Stimulated activated CD4-positive, alpha-beta T cell treated with anti-CD3 and anti-CD28 coated beads, Interleukin-12 subunit alpha, Interleukin-12 subunit beta, amount 100 ng/mL, for 48 hours (primary cell): ENCODE data around the gene ARHGAP24.
"Not testable (repeated sequence)": the region's sequence is repeated elsewhere in the genome, so short reads cannot be mapped to it uniquely, and the experiment has no call there.

ENCODE experiments used
- DNase-seq, 3 donors: peaks; one replicate each; pipeline ENCODE4 v3.0.0-alpha.2; 2020; ENCODE audit warnings: low read depth in 2 of 3, low spot score in 1 of 3

ARHGAP24 gene

DNA sequence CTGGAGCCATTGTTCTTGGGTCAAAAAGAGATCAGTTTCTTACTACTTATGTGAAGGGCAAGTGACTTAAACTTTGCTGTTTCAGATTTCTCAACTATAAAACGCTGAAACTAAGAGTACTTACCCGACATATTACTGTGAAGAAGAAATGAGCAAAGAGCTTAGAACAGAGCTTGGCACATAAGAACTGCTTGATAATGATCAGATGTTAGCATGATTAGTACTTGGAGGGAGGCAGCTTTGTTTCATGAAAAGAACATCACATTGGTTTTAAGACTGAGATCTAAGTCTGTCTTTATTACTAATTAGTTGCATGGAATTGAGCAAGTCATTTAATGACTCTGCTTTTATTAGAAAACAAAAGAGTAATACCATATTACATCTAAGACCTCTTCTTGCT, 169.1 kb downstream of the ARHGAP24 start:
- no peak for DNase-seq

DNA sequence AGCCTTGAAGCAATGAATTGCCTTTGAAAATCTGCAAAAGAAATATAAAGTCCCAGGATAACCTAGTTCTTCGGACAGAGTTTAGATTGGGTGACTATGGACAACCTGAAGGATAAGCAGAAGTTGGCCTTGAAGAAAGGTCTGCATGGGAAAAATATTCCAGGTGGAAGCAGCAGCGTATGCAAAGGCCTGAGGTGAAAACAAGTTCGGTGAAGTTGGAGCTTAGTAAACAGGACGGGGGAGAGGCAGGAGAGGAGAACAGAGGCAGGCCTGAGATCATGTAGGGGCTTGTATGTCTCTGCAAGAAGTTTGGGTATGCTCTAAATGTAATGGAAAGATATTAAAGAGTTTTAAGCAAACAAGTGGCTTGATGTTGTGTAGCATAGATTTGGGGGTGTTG, 176.0 kb downstream of the ARHGAP24 start:
- DNase-seq: no peak

DNA sequence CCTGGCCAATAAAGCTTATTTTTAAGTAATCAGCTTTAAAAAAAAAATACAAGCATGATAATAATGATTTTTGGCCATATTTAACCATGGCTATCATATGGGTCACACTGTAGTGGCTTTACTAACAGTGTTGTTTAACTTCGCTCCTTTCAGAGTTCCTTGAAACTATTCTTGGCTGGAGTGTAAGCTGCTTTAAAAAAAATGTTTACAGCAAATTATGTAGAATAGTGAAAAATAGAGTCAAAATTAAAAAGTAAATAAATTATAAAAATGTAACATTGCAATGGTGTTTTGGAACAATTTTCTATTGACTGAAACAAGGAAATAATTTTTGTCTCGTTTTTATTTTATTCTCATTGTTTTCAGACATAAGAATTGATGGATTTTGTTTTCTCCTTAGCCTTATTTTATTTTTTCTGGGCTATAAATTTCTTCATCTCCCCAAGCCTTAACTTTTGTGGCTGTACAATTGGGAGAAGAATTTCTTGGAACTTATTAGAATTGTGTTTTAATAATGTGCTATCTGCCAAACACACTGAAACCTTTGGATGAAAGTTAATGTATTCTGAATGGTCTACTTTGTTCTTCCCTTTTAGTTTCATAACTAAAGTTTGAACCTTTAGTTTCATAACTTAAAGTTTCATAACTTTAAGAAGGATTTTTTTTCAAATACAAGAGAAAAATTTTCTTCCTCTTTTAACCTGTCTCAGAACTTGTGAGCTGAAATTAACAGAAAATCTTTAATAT, 182.0 kb downstream of the ARHGAP24 start:
- DNase-seq: no peak

DNA sequence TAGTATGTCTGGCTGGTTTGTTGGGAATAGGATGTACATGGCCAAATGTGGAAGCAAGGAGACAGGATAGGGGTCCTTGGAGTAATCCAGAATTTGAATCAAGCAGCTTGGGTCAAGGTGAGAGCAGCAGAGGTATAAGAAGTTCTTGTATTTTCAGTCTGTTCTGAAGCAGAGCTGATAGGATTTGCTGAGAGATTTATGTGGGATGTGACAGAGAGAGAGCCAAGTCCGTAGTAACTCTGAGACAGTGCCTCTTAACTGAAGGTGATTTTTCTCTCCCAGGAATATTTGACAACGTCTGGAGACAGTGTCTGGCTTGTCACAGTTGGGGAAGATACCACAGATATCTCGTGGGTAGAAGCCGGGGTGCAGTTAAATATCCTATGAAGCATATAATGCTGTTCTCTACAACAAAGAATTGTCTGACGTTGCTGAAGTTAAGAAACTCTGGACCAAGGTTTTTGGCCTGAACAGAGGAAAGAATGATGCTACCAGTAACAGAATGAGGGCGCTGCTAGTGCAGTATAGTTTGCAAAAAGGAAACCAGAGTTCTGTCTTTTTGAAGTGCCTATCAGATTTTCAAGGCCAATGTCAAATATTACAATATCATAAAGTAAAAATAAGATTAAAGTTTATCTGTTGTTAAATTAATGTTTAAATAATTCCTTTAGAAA, 184.0 kb downstream of the ARHGAP24 start:
- no peak for DNase-seq

GRCh38 chr4:85659610-85660218, 184.8 kb downstream of the ARHGAP24 start:
- DNase-seq: no peak

- DNase-seq: not testable (repeated sequence)
Observed at GRCh38 chr4:85666625-85667024, 191.7 kb downstream of the ARHGAP24 start.

DNA sequence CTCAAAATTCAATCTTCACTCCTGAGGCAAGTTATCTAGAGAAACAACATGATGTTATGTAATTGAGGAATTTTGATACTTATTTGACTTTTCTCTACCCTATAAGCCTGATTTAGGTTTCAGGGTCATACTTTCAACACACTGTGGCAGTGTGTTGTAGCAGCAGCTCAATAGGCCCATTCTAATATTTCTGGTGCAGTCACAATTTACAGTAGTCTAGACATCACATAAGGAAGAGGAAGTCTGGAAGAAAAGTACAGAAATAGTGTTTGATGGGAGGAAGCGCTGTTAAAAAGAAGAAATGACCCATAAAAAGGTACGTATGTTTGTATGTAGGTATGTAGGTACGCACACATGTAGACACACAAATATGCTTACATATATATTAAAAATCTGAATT, 194.3 kb downstream of the ARHGAP24 start:
- DNase-seq: no peak

GRCh38 chr4:85669992-85670548, 195.1 kb downstream of the ARHGAP24 start:
- DNase-seq: no peak

DNA sequence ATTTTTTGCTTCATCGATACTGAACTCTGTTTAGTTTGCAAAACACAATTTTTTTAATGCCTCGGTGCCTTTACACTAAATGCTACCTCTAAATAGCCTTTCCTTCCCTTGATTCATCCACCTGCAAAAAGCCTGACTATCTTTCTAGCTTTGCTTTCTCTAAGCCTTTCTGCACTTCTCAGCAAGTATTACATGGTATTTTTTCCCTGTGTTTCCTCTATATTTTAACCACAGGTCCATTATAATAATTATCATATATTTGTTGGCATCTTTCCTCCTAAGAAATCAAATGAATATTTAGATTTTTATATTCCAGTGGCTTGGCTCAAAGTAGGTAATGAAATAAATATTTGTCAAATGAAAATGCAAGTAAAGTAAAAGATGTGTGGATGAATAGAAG, 196.2 kb downstream of the ARHGAP24 start:
- no peak for DNase-seq

DNA sequence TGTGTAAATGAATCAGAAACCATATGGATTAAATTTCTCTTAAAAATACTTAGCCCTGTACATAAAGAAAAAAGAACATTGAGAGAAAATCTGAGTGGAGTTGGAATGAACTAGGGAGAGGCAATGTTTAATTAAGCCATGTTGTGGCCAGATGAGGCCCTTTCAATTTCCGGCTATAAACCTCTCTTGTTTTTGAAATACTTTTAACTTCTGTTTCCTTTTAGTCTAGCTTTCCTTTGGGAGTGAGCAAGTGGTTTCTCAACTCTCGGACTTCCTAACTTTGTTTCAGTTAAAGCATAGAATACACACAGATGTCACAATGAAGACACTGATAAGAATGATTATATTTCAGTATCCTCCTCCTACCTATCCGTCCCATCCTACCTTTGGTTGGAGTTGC, 197.2 kb downstream of the ARHGAP24 start:
- DNase-seq: no peak

DNA sequence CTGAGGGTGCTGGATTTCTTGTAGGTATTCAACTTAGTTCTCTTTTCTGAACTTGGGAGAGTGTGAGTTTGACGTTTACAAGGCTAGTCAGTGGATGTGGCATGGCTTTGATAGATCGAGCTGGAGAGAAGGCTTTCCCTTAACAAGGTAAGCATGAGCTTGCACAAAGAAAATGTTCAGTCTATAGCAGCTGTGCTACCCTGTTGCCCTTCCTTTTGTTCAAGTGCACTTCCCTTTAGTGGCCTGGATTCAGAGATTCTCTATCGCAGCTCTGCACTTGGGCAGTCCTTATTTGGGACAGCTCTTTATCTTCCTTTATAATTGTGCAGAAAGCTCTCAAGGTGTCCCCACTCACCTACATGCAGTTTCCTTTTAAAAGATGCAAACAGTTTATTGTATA, 198.0 kb downstream of the ARHGAP24 start:
- no peak for DNase-seq

- no peak for DNase-seq
Observed at GRCh38 chr4:85673540-85673939, 198.6 kb downstream of the ARHGAP24 start.

DNA sequence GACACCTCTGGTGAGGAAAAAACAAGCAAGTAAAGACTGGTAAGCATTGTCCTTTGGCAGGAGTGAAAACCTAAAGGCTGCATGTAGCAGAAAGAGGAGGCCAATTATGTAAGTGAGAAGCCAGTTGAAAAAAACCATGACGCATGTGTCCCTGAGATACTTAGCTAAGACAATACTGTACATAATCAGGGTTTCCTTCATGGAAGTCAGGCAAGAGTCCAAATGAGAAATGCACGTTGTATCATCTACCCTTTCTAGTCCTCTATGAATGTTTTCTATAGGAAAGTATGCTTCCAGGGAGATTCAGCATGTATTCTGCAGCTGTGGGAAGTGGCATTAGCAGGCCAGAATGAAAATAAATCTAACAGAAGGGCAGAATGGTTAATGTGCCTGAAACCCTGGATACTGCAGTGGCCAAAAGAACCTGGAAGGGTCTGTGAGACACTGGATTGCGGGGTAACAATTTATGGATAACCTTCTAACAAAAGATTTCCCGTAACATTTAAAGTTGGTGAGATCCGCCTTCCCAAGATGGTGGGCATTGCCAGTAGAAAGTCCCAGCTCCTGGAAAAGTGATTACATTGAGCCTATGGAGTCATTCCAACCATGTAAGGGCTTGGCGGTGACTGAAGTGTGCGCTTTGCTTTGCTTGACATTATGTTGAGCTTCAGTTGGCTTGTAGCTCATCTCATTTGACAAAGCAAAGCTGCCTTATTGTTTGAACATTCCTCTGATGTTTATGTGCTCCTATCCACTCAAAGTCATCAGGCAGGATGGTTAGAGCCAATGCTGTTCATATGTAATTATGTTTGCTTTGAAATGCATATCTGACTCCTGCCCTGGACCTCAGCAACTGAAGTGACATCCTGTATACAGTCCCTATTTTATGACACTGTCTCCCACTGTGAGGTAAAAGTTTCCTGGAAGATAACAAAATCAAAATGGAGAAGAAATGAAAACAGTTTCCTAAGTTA, 200.4 kb downstream of the ARHGAP24 start:
- no peak for DNase-seq

GRCh38 chr4:85676050-85676425, 201.1 kb downstream of the ARHGAP24 start:
- DNase-seq: no peak

- DNase-seq: no peak
Observed at GRCh38 chr4:85676850-85677590, 202.1 kb downstream of the ARHGAP24 start.

DNA sequence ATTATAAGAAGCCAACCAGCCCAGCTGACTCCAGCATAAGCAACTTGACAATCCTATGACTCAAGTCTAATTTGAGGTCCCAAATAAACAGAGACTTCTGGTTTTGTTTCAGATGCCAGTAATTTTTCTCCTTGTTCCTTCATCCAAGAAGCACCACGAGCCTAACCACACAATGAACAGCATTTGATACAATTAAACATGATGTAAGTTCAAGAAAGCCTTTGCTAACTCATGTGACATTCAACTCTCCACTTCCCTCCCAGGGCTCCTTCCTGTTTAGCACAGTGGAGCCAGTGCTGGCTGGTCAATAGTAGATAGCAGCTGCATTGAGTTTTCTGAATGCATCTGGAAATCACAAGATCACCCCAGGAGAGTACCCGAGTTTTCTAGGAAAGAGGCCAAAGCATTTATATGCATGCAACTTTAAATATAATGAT, 206.3 kb downstream of the ARHGAP24 start:
- DNase-seq: no peak

DNA sequence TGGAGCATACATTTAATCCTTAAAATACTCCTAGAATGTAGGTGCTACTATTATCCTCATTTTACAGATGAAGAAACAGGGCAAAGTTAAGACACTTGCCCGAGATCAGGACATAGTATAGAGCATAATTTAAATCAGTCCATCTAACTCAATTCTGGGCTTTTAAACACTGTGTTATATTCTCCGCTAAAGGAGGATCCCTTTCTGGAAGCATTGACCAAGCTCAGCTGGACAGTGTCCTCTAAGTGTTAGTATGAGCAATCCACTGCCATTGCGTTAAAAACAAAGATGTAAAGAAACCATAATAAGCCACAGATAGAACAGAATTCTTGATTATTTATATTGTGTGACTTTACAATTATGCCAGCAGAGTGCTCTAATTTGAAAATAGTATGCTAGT, 207.0 kb downstream of the ARHGAP24 start:
- DNase-seq: no peak

GRCh38 chr4:85682391-85682790, 207.4 kb downstream of the ARHGAP24 start:
- no peak for DNase-seq

DNA sequence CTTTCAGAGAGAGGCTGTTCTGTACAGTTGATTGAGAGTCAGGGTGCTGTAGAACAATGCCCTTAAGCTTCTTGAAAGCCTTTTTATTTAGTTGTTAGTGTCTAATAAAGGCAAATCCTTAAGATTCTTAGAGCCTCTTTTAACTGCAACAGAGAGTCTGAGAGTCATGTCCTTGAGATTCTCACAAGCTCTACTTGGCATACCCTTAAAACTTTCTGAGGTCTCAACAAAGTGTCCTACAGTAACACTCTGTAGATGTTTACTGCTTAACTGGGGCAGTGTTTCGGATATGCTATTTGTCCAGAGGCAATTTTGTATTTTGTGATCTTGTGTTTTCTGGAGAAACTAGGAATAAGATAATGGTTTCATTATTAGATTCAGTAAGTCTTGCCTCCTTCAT, 209.7 kb downstream of the ARHGAP24 start:
- DNase-seq: no peak

- no peak for DNase-seq
Observed at GRCh38 chr4:85686398-85686797, 211.4 kb downstream of the ARHGAP24 start.
